Left forelimb (tissue), 1 donor: ENCODE results near the gene LPA.

ENCODE experiments used
- DNase-seq: peaks from one replicate; pipeline ENCODE4 v3.0.0-alpha.2; 2018; ENCODE audit warnings: low spot score

Gene LPA

GRCh38 chr6:160510976-160511617, 153.0 kb downstream of the LPA start:
- no peak for DNase-seq

- no peak for DNase-seq
Measured at GRCh38 chr6:160510199-160510598, 153.9 kb downstream of the LPA start.

DNA sequence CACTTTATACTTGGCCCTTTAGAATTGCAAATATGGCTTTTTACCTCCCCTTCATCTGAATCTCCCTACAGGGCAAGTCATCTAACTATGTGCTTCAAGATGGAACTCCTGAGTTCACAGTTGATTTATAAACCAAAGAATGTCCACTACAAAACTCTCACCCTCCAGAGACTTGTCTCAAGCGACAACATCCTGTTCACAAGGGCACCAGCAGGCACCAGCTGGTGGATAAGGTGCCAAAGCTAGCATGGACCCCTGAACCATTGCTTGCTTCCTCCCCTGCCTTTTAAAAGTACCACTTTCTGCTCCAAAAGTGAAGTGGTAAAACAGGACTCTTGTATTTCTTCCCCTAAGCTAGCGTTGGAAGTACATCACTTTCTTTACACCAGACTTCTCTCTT, 154.5 kb downstream of the LPA start:
- DNase-seq, result no peak

GRCh38 chr6:160508599-160508998, 155.5 kb downstream of the LPA start:
- no peak for DNase-seq

DNA sequence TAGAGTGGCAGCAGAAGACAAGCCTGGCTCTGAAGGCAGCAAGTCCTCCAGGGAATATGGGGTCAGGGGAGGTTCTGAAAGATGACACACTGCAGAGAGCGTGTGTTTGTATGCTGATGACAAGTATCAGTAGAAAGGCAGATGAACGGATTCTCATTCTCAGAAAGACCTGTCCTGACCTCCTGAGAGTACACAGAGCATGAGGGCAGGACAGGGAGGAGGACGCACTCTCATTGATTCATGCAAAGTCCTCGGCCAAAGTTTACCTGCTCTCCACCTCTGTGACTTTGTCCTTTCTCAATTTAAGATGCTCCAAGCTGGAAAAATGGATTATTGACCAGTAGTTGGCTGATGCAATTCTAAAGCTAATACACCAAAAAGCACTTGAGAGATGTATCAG, 156.7 kb downstream of the LPA start:
- DNase-seq, result no peak

DNA sequence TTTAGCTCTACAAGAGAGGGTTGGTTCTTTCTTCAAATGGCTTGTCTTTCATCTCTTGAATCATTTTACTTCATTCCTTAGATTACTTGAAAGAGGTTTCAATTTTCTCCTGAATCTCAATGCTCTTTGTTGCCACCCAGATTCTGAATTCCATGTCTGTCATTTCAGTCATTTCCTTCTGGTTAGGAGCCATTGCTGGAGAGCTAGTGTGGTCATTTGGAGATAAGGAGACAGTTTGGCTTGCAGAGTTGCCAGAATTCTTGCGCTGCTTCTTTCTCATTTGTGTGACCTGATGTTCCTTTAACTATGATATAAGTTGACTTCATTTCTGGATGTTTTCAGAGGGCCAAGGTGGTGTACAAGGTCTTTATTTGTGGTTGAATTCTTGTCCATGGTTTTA, 158.1 kb downstream of the LPA start:
- no peak for DNase-seq

DNA sequence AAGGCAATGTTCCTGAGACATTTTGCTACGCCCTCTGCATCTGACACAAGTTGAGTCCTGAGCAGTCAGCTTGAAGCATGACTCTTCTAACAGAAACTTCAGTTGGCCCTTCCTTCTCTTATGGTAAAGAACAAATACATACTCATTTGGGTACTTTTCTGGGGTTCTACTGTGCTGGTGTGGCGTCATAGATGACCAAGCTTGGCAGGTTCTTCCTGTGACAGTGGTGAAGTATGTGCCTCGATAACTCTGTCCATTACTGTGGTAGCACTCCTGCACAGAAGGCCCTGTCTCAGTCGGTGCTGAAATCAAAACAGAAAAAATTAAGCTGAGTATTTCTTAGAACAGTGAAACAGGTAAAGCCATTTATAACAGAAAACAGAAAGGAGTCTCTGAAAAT, 163.4 kb downstream of the LPA start:
- no peak for DNase-seq

DNA sequence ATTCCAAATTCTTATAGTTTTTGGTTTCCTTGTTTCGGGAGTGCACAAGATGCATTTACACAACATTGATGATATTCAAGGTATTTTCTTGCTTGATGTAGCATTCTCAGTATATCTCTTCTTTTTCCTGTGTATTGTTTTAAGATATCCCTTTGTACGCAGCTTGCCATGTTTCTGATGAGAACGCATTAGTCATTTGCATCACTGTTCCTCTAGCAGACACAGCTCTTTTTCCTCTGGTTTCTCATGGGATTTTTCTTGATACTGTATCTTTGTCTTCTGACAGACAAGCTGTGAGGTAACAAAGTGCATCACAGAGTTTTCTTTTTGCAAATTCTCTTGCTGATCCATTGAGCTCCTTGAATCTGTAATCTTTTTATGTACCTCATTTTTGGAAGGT, 169.5 kb downstream of the LPA start:
- DNase-seq, result no peak

GRCh38 chr6:160489091-160489490, 175.0 kb downstream of the LPA start:
- no peak for DNase-seq

DNA sequence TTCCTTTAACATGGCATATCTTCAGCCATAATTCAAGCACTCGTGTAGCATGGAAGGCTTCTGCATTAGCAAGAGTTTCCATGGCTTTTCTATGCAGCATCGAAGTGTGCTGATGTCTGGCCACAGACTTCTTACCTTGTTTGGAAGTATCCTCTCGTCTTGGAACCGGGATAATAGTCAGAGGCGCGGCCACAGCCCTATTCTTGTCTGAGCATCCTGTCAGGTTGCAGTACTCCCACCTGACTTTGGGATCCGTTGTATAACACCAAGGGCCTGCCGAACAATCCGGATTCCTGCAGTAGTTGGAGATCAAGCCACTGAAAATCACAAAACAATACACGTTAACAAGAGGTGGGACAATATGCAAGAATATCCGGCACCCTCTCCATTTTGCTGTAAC, 177.0 kb downstream of the LPA start:
- DNase-seq, result no peak
